HepG2 (cell line): ENCODE data around the gene EXOC6B. TPM values are rescaled to one million over a fixed set of nuclear protein-coding genes. Genes with fewer than 3 reads are reported as not detected.

ENCODE experiments used
- ATAC-seq: fragments of 200-7000 bp; cut with Tn5 transposase; 3 replicates; pipeline ENCODE4 v1.9.1; 2020; ENCODE audit warnings: mild to moderate bottlenecking, moderate library complexity
- BruUV-seq: library from RNA; stranded (reverse); fragments of 400-500 nt; replicated peaks from 2 replicates; lab custom pipeline; 2021; lab: Mats Ljungman, UMichigan
- CTCF ChIA-PET: fragments of 300-600 bp; formaldehyde crosslinking; extraction: SDS; loops from one replicate; lab custom pipeline; 2021; ENCODE audit warnings: low total read pairs, inconsistent platforms, low intra/inter-chr PET ratio; lab: Yijun Ruan, JAX
- POLR2A ChIA-PET: fragments of 350-600 bp; sonication (Branson Sonifier 250); formaldehyde crosslinking; loops from one replicate; lab custom pipeline; 2020; ENCODE audit warnings: antibody characterized with exemption, inconsistent platforms; lab: Yijun Ruan, JAX
- DNase-seq: peaks from one replicate; pipeline ENCODE4 v3.0.0-alpha.2; 2015; ENCODE audit warnings: low spot score
- FAIRE-seq: peaks from 3 replicates; lab custom pipeline; 2011; peaks lifted over from hg19 to GRCh38; lab: Jason Lieb, UNC
- H2AFZ ChIP-seq: one replicate; pipeline ENCODE4 v1.6.1; 2011; ENCODE audit warnings: low read length, inconsistent platforms
- H3K27ac ChIP-seq: fragments of 300-600 bp; 3 replicates; pipeline ENCODE4 v1.8.0; 2011; ENCODE audit warnings: mixed run types, mild to moderate bottlenecking, mixed read lengths, low read length, inconsistent platforms; ENCODE audit not compliant: insufficient read depth; ENCODE audit errors: extremely low read length
- H3K27me3 ChIP-seq, 2 experiments: fragments of 200-600 bp in 1 of 2; 2 replicates in 1 of 2; 3 replicates in 1 of 2; pipeline versions ENCODE4 v1.6.0 to v1.8.0; 2011; ENCODE audit warnings: low read length in 2 of 2, mild to moderate bottlenecking in 2 of 2, moderate library complexity in 2 of 2, inconsistent platforms in 1 of 2; ENCODE audit not compliant: insufficient read depth in 2 of 2, control insufficient read depth in 1 of 2
- H3K36me3 ChIP-seq, 2 experiments: fragments of 200-600 bp in 1 of 2; replicated peaks in 1 of 2; 2 replicates in 1 of 2; 3 replicates in 1 of 2; pipeline versions ENCODE4 v1.5.1 to v1.8.0; 2011; ENCODE audit warnings: low read length in 2 of 2, inconsistent platforms in 1 of 2; ENCODE audit not compliant: insufficient read depth in 2 of 2, control insufficient read depth in 1 of 2
- H3K4me1 ChIP-seq: 2 replicates; pipeline ENCODE4 v1.5.1; 2012; ENCODE audit warnings: low read length, inconsistent platforms; ENCODE audit not compliant: insufficient read depth
- H3K4me2 ChIP-seq: 2 replicates; pipeline ENCODE4 v1.6.0; 2011; ENCODE audit warnings: low read depth, low read length, inconsistent platforms
- H3K4me3 ChIP-seq, 3 experiments: fragments of 200-600 bp in 1 of 3; sonication (generic), shearing (Covaris generic) in 1 of 3; replicated peaks in 1 of 3; 2 replicates each; pipeline ENCODE4 v1.5.1; 2011 to 2016; ENCODE audit warnings: low read length in 3 of 3, inconsistent platforms in 2 of 3, low read depth in 2 of 3, mild to moderate bottlenecking in 2 of 3, control low read depth in 1 of 3, mixed read lengths in 1 of 3; ENCODE audit not compliant: insufficient read depth in 1 of 3
- H3K79me2 ChIP-seq: one replicate; pipeline ENCODE4 v1.6.1; 2011; ENCODE audit warnings: low read length, inconsistent platforms; ENCODE audit not compliant: insufficient read depth
- H3K9ac ChIP-seq: 2 replicates; pipeline ENCODE4 v1.6.0; 2011; ENCODE audit warnings: mild to moderate bottlenecking, low read depth, low read length, inconsistent platforms; ENCODE audit not compliant: insufficient read depth
- H3K9me3 ChIP-seq: 2 replicates; pipeline ENCODE4 v1.5.1; 2012; ENCODE audit warnings: mild to moderate bottlenecking, low read length
- H4K20me1 ChIP-seq: 2 replicates; pipeline ENCODE4 v1.6.0; 2011; ENCODE audit warnings: inconsistent platforms, mild to moderate bottlenecking, low read length, moderate library complexity; ENCODE audit not compliant: insufficient read depth
- HHEX ChIP-seq: IDR thresholded peaks from 2 replicates; pipeline ENCODE4 v1.6.1; 2016; ENCODE audit warnings: control low read depth
- HOXD1 ChIP-seq: sonication (generic); formaldehyde crosslinking; IDR thresholded peaks from 2 replicates; pipeline ENCODE4 v1.5.0; 2020; ENCODE audit warnings: missing genetic modification reagents
- KAT2B ChIP-seq: fragments of 150-350 bp; IDR thresholded peaks from 2 replicates; pipeline ENCODE4 v1.6.1; 2014; ENCODE audit warnings: low read depth, low read length, borderline replicate concordance
- KLF13 ChIP-seq: sonication (generic); formaldehyde crosslinking; IDR thresholded peaks from 2 replicates; pipeline ENCODE4 v1.4.0; 2020; ENCODE audit warnings: mild to moderate bottlenecking, missing genetic modification reagents
- MED1 ChIP-seq: sonication (generic); formaldehyde crosslinking; IDR thresholded peaks from 2 replicates; pipeline ENCODE4 v1.4.0; 2020; ENCODE audit warnings: missing genetic modification reagents
- MLLT10 ChIP-seq: sonication (generic); formaldehyde crosslinking; IDR thresholded peaks from 2 replicates; pipeline ENCODE4 v1.4.0; 2020; ENCODE audit warnings: missing genetic modification reagents
- PITX1 ChIP-seq: sonication (generic); formaldehyde crosslinking; IDR thresholded peaks from 2 replicates; pipeline ENCODE4 v1.5.1; 2020; ENCODE audit warnings: mild to moderate bottlenecking, missing genetic modification reagents
- RELA ChIP-seq: sonication (generic); formaldehyde crosslinking; IDR thresholded peaks from 2 replicates; pipeline ENCODE4 v1.4.0; 2020; ENCODE audit warnings: missing genetic modification reagents
- ZNF136 ChIP-seq: sonication (generic); formaldehyde crosslinking; IDR thresholded peaks from 2 replicates; pipeline ENCODE4 v1.8.1; 2022; ENCODE audit warnings: low read depth, mild to moderate bottlenecking, moderate library complexity, missing genetic modification reagents
- ZNF33B ChIP-seq: sonication (generic); formaldehyde crosslinking; IDR thresholded peaks from 2 replicates; pipeline ENCODE4 v1.5.1; 2020; ENCODE audit warnings: mild to moderate bottlenecking, missing genetic modification reagents
- ZNF484 ChIP-seq: sonication (generic); formaldehyde crosslinking; IDR thresholded peaks from 2 replicates; pipeline ENCODE4 v1.5.1; 2020; ENCODE audit warnings: mild to moderate bottlenecking, low read depth, missing genetic modification reagents, borderline replicate concordance
- WGBS: methylation state at CpG from one replicate; pipeline ENCODE4 v1.1.6; 2017; ENCODE audit warnings: low lambda C conversion rate; 5-methylcytosine and 5-hydroxymethylcytosine counted together
- in situ Hi-C: cut with HindIII; loops from 2 replicates; pipeline ENCODE4 v1.10.0; 2017; ENCODE audit warnings: low pct_unique_long_range_greater_than_20kb; ENCODE audit not compliant: extremely low pct_ligation_motif_present
- intact Hi-C: fragments of 100-400 bp; cut with micrococcal nuclease; formaldehyde crosslinking; loops from one replicate; pipeline ENCODE4 v1.10.0; 2022; ENCODE audit not compliant: unreplicated experiment
- polyA plus RNA-seq, 8 experiments: library from polyadenylated mRNA; depleted of rRNA in 3 of 8; stranded (reverse) in 7 of 8; unstranded in 1 of 8; fragments of >200 nt; fragmentation: Illumina TruSeq in 4 of 8; extraction: Trizol in 4 of 8; gene quantifications; 2 replicates each; pipeline versions ENCODE4 v1.2.1 to v1.2.3, GENCODE V29; 2011 to 2016; ENCODE audit warnings: low read depth in 4 of 8, missing spikeins in 1 of 8, mixed read lengths in 1 of 8; ENCODE audit not compliant: insufficient read depth in 1 of 8
- total RNA-seq, 5 experiments: library from RNA; depleted of rRNA; stranded (reverse); fragments of >200 nt; fragmentation: Illumina TruSeq; extraction: Trizol; gene quantifications; 2 replicates each; pipeline ENCODE4 v1.2.3, GENCODE V29; 2016; ENCODE audit warnings: low read depth in 1 of 5
- TF ChIP-seq, protein P1 (sequence below): sonication (generic); formaldehyde crosslinking; IDR thresholded peaks from 2 replicates; pipeline ENCODE4 v1.4.0; 2020; ENCODE audit warnings: missing genetic modification reagents
- TF ChIP-seq, protein P2 (sequence below): sonication (generic); formaldehyde crosslinking; IDR thresholded peaks from 2 replicates; pipeline ENCODE4 v1.4.0; 2020; ENCODE audit warnings: mild to moderate bottlenecking, missing genetic modification reagents

Gene EXOC6B
- total and polyA plus RNA-seq, 2 of the 13 experiments (the other 11 are each of a cell fraction or from before 2014, with no cell fraction given), result 9.1 to 15.9 TPM

DNA sequence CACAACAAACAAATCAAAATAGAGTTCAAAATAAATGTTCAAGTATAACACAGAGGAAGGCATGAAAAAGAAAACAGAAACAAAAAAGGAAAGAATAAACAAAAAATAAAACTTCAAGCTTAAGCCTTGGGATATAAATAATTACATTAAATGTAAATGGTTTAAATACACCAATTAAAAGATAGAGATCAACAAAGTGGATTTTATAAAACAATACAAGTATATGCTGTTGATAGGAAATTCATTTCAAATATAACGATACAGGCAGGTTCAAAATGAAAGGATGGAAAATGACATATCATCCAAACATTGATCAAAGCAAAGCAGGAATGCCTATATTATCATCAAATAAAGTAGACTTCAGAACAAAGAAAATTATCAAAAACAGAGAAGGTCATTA, 16.7 kb downstream of the EXOC6B start:
- Histone ChIP-seq H3K9ac (no peak overlapping the region), H3K4me2 (no peak overlapping the region), H2AFZ (no peak overlapping the region), H3K27me3 (no peaks in the 10 kb centered on the region), H3K79me2 (peaks cover 8% of the 10 kb centered on the region), H4K20me1 (no peaks in the 10 kb centered on the region), H3K9me3 (no peaks in the 10 kb centered on the region), H3K36me3 (no peaks in the 10 kb centered on the region), H3K4me1 (no peaks in the 10 kb centered on the region), H3K27ac (no peak overlapping the region), H3K4me3 (no peak overlapping the region)
- ChIA-PET POLR2A (no interaction called here), CTCF (no interaction called here)
- WGBS, result 98% methylated on average over 1 of the region's 1 CpG
- TF ChIP-seq HOXD1 (CRISPR knock-in tag) (no peak), KLF13 (CRISPR knock-in tag) (no peak), MLLT10 (no peak), ZNF33B (CRISPR knock-in tag) (no peak), KAT2B (no peak), HHEX (CRISPR knock-in tag) (no peak), MED1 (no peak), ZNF136 (no peak), RELA (no peak), PITX1 (no peak), ZNF484 (CRISPR knock-in tag) (no peak)
- TF ChIP-seq, protein P1, sequence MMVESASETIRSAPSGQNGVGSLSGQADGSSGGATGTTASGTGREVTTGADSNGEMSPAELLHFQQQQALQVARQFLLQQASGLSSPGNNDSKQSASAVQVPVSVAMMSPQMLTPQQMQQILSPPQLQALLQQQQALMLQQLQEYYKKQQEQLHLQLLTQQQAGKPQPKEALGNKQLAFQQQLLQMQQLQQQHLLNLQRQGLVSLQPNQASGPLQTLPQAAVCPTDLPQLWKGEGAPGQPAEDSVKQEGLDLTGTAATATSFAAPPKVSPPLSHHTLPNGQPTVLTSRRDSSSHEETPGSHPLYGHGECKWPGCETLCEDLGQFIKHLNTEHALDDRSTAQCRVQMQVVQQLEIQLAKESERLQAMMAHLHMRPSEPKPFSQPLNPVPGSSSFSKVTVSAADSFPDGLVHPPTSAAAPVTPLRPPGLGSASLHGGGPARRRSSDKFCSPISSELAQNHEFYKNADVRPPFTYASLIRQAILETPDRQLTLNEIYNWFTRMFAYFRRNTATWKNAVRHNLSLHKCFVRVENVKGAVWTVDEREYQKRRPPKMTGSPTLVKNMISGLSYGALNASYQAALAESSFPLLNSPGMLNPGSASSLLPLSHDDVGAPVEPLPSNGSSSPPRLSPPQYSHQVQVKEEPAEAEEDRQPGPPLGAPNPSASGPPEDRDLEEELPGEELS (CRISPR knock-in tag), result no peak
- TF ChIP-seq, protein P2, sequence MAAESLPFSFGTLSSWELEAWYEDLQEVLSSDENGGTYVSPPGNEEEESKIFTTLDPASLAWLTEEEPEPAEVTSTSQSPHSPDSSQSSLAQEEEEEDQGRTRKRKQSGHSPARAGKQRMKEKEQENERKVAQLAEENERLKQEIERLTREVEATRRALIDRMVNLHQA (CRISPR knock-in tag), result no peak
- BruUV-seq, result no TSS peak
- intact Hi-C loops, result no loop called here
- DNase-seq (no peak), ATAC-seq (no peak), FAIRE-seq (no peak)
- in situ Hi-C loops, result no loop called here
